RPMI7951 (cell line): ENCODE data around the gene DSCAML1. TPM values are rescaled to one million over a fixed set of nuclear protein-coding genes. Genes with fewer than 3 reads are reported as not detected.

Source experiments
- DNase-seq: peaks from one replicate; pipeline ENCODE4 v3.0.0-alpha.2; 2012; ENCODE audit warnings: low read depth
- total RNA-seq: library from RNA; depleted of rRNA; stranded (reverse); fragments of >200 nt; shearing (Covaris generic); gene quantifications from 2 replicates; pipeline ENCODE4 v1.2.3, GENCODE V29; 2014

The DSCAML1 gene
- total RNA-seq, 1 experiment from 2014 or later: not detected

DNA sequence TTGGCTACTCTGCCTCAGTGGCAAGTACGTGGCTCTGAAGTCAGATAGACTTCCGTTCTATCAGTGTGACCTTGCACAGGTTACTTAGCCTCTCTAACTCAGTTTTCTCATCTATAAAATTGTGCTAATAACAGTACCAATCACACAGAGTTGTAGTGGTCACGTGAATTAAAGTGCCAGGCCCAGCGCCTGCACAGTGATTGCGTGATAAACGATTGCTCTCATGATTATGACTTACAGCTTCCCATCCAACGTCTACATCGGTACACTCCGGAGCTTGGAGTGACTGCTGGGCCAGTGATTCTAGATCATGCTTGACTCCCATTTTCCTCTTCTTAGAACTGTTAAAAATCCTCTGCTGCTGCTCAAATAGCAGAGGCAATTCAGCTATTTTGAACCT, 247.6 kb downstream of the DSCAML1 start:
- no peak for DNase-seq

DNA sequence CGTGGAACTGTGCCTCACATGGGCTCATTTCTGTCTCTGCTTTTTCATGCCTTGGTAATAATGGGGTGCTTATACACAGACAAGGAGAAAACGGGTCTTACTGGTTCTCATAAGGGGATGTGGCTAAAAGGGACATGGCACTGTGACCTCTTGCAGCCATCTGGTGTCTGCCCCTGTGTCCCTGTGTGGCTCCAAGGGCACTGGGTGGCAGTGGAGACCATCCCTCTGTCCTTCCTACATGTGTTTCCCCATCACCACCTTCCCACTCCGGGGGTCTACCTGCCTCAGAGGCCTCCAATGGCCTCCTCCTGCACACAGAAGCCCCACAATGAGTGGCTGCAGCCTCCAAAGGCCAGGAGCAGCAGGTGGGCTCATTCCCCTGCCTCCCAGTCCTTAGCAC, 248.1 kb downstream of the DSCAML1 start:
- no peak for DNase-seq

GRCh38 chr11:117547946-117548345, 249.1 kb downstream of the DSCAML1 start:
- DNase-seq: no peak

DNA sequence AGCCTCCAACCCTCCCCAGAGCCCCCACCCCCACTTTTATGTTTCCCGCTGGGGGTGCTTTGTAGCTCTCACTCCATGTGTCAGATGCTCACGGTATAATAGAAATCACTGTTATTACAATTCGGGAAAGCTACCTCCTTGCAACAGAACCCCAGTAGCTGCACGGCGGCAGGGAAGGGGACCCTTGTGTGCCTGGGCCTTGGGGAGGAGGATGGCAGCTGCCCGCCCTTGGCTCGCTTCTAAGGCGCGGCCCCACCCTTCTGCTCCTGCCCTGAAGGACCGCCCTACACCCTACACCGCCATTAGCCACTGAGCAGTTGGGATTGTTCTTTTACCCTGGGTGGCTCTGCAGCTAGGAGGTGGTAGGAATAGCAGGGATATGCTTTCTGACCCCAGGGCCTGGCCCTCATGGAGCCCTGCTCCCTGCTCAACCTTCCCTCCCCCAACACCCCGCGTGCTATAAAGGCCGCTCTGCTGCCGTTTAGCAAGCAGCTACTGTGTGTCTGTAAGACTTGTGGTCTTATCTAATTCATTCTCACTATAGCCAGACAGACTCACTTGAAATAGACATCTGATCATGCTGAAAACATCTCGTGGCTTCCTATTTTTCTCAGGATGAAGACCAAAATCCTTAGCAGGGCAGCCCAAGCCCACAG, 249.7 kb downstream of the DSCAML1 start:
- no peak for DNase-seq

DNA sequence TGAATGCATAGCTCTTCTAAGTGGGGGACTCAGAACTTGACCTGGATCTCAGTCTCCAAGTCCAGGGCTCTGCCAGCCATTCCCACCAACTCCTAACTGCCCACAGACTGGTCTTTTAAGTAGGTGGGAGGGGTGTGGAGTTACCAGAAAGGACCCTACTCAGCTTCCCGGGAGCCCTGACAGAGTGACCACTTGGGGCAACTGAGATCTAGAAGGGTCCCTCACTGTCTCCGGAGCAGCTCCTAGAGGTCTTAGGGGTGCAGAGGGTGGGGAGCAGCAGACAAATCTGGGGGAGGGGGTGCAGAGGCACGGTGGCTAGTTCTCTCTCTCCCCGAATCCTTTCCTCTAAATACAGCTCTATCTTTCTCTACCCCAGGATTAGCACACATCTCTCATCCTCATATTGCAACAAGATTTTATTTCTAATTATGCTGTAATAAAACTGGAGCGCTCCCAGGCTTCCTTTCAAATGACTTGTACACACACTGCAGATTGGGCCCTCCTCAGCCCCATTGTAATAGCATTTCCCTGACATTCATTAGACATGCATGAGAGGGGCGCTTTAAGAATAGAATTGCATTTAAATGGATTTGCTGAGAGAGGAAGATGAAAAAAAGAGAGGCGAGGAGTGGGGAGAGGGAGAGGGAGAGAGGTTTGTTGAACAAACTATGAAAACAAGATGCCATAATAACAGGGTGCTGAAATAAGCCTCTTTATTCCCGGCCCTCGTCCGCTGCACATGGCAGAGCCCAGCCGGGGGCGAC, 250.4 kb downstream of the DSCAML1 start:
- no peak for DNase-seq

- DNase-seq: no peak
Measured at GRCh38 chr11:117545706-117546105, 251.3 kb downstream of the DSCAML1 start.

GRCh38 chr11:117544130-117544800, 252.8 kb downstream of the DSCAML1 start:
- no peak for DNase-seq

- no peak for DNase-seq
Measured at GRCh38 chr11:117541211-117541610, 255.8 kb downstream of the DSCAML1 start.

- no peak for DNase-seq
Measured at GRCh38 chr11:117538263-117539135, 258.5 kb downstream of the DSCAML1 start.

GRCh38 chr11:117535850-117536411, 261.1 kb downstream of the DSCAML1 start:
- no peak for DNase-seq

DNA sequence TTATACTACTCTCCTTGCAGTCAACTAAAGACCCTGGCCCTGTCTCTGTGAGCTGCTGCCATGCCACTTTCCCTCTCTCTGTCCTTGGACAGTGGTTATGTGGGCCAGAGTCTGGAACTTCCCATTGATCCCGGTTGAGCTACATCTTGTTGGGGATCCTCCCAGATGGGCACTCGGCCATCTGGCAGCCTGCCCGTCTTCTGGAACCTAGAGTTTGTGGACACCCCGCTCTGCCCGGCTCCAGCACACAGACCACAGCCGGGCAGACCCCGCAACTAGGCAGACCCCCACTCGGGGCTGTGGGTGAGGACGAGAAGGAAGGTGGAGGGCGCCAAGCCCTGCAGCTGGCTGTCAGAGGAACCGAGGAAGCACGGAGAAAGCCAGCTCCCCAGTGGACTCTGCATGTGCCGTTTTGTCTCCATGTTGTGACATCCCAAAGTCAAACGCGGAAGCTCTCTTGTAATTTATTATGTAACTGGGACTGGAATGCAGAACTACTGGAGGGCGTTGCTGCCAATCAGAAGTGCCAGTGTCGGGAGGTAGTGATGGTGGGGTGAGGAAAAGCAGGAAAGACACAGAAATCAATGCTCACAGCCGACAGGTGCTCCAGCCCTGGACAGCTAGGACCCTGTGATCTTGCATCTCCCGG, 261.7 kb downstream of the DSCAML1 start:
- no peak for DNase-seq

- no peak for DNase-seq
Measured at GRCh38 chr11:117532568-117532967, 264.4 kb downstream of the DSCAML1 start.

DNA sequence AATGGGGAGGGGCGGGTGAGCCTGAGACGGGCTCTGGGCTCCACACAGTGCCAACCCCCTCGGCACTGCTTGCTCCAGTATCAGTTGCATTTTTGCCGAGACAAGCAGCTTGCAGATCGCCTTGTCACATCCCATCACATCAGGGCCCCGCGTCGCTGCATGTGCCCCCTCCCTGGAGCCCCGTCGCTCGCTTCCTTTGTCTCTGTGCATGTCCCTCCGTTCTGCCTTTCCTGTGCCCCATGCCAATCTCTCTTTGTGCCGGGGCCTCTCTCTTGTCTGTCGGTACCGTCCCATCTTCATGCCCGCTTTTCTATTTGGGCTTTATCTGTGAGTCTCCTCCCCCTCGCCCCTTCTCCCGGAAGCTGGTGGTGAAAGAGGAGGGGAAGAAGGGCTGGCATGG, 267.2 kb downstream of the DSCAML1 start:
- no peak for DNase-seq

DNA sequence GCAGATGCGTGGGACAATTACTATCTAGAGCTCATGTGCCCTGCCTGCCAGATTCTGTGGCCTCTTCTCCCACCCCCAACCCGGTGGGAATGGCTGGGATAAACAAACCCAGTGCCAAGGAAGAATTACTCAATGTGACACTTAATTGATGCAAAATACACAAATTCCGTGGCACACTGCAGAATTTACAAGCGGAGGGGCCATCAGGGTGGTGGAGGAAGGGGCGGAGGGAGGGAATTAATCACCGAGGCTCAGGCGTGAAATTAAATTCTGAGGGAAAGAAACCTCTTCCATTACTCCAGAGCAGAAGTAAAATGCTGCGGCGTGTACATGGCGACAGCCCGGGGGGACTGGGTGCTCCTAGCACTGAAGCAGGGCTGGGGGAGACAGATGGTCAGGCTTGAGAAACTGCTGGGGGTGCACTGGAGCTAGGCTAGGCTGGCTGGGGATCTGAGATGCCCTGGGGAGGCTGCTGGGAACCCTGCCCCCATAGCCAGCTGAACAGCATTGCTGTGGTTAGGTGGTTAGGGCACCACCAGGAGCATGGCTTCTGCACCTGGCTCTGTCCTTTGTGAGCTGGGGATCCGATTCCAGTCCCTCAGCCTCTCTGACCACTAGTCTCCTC, 268.8 kb downstream of the DSCAML1 start:
- DNase-seq: no peak

DNA sequence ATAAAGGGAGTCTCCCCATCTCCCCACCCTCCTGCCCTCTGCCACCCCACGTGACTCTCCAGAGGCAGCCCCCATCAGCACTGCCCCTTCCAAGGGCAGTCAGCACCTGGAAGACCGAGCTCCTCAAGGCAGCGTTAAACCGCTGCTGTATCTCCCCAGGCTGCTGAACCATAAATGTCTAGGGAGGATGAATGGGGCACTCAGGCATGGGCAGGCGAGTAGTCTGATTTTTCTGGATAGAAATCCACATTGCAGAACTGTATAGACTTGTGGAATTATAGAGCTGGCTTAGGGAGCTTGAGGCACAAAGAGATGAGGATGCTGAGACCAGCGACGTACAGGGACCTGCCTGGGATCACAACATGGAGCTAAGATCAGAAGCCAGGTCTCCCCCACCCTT, 269.7 kb downstream of the DSCAML1 start:
- no peak for DNase-seq

GRCh38 chr11:117525866-117526542, 271.0 kb downstream of the DSCAML1 start:
- no peak for DNase-seq

DNA sequence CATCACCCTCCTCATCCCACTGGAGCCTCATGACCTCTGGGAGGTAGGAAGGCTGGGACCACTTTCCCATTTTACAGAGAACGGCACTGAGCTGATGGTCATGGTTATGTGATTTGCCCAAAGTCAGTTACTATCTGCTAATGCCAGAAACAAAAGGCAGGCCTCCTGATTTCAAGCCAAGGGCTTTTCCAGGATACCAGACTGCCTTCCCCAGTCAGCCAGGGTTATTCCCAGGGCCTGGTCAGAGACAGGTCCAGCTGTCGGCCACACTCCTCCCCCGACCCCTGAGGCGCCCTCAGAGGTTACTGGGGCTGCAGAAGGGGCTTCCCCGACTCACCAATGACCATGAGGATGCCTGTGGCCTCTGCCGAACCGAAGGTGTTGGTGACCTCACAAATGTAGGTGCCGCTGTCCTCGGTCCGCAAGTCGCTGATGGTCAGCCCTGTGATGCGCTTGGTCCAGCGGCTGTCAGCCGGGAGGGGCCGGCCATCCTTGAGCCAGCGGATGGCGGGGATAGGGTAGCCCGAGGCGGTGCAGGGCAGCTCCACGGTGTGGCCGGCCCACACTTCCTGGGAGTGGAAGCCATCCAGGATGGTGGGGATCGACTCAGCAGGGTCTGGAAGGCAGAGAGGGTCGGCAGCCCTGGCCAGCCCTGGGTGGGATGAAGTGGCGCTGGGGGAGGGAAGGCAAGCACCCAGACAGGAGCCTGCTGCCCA, 272.4 kb downstream of the DSCAML1 start:
- DNase-seq: no peak

GRCh38 chr11:117523680-117524079, 273.3 kb downstream of the DSCAML1 start:
- no peak for DNase-seq

- no peak for DNase-seq
Measured at GRCh38 chr11:117521974-117522373, 275.0 kb downstream of the DSCAML1 start.
